Stimulated activated CD4-positive, alpha-beta T cell treated with anti-CD3 and anti-CD28 coated beads, TNF-alpha, amount 100 ng/mL, for 4 hours (primary cell): Measurements from ENCODE around the gene ELFN2.

Experiments used
- DNase-seq, 3 experiments: peaks; one replicate each; pipeline ENCODE4 v3.0.0-alpha.2; 2020; ENCODE audit warnings: low read depth in 3 of 3

The ELFN2 gene

DNA sequence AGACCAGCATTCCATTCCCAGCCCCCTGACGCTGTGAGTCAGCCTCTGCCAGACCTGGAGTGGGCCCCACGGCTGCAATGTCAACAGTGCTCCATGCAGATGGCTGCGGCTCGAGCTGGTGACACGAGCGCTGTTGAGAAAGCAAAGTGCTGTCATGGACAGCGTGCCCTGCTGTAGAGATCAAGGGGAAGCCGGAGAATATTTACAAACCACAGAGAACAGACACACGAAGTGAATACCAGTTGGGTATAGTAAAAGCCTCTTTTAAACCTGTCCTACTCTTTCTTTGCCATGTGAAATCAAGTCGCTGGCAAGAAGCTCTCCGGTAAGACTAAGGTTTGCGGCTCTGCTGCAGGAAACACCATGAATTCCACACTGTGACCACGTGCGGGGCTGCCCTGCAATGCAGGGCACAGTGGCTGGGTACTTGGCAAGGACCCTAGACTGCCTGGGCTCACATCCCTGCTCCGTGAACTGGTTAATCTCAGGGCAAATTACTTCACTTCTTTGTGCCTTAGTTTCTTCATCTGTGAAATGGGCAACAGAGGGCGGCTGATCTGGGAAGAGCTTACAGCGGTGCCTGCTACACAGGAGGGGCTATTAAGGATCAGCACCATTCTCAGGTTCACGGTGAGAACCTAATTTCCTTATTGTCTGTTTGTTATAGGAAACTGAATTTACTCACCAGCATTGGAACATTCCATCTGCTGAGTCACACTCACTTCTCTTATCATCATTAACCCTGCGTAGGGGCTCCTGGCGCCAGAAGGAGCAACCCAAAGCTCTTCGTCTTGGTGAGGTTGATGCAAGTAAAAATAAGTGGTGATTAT, 27.8 kb upstream of the ELFN2 start:
- DNase-seq = no peak

- no peak for DNase-seq
Measured at GRCh38 chr22:37453696-37454095, 26.4 kb upstream of the ELFN2 start.

DNA sequence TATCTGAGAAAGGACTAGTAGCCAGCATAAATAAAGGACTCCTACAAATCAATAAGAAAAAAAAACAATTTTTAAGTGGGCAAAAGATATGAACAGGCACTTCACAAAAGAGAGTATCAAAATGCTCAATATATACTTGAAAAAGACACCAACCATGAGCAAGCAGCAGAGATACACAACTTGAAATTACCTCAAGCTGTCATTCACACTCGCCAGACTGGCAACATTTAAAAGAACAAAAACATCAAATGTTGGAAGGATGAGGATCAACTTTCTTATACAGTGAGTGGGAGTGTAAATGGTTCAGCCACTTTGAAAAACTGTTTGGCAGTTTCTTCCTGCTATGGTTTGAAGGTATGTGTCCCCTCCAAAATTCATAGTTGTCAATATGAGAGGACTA, 23.9 kb upstream of the ELFN2 start:
- DNase-seq = no peak

- DNase-seq = no peak
Measured at GRCh38 chr22:37449331-37450001, 22.2 kb upstream of the ELFN2 start.

GRCh38 chr22:37448516-37449127, 21.3 kb upstream of the ELFN2 start:
- no peak for DNase-seq

- no peak for DNase-seq
Measured at GRCh38 chr22:37445501-37445900, 18.2 kb upstream of the ELFN2 start.

GRCh38 chr22:37443977-37444376, 16.7 kb upstream of the ELFN2 start:
- DNase-seq = no peak

GRCh38 chr22:37443086-37443485, 15.8 kb upstream of the ELFN2 start:
- DNase-seq = no peak

GRCh38 chr22:37442537-37442936, 15.3 kb upstream of the ELFN2 start:
- DNase-seq = no peak

- DNase-seq = no peak
Measured at GRCh38 chr22:37442135-37442534, 14.9 kb upstream of the ELFN2 start.

GRCh38 chr22:37440875-37441274, 13.6 kb upstream of the ELFN2 start:
- no peak for DNase-seq

DNA sequence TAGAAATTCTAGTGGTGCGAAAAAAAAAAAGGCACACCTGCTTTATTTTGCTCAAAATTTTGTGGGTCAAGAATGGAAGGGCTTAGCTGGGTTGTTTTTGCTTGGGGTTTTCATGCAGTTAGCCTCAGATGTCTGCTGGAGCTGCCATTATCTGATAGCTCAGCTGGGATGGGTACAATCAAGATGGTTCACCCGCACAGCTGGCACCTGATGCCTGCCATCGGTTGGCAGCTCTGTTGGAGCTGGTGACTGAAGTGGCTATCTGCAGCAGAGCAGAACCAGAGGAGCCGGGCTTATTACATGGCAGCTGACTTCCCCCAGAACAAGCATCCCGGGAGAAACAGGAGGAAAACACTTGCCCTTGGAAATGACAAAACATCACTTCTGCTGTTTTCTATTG, 12.1 kb upstream of the ELFN2 start:
- DNase-seq = no peak

DNA sequence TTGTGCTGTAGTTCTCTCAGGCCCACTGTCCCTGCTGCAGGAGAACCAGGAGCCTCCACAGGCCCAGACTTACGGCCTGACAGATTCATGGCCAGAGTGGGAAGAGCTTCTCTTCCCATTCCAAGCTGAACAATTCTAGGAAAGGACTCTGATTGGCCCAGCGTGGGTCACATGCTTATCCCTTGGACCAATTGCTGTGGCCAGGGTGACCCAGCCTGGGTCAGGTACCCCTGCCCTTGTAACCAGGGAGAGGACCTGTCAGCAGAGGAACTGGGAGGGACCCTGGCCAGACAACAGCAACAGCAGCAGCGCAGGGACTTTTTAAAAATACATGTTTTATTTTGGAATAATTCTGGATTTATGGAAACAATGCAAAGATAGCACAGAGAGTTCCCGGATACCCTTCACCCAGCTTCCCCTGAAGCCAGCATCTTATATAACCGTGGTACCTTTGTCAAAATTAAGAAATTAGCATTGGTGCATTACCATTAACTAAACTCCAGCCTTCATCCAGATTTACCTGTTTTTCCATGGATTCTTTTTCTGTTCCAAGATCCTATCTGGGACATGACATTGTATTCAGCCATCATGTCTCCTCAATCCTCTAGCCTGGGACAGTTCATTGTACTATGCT, 8.8 kb upstream of the ELFN2 start:
- no peak for DNase-seq

- no peak for DNase-seq
Measured at GRCh38 chr22:37433786-37434185, 6.5 kb upstream of the ELFN2 start.

DNA sequence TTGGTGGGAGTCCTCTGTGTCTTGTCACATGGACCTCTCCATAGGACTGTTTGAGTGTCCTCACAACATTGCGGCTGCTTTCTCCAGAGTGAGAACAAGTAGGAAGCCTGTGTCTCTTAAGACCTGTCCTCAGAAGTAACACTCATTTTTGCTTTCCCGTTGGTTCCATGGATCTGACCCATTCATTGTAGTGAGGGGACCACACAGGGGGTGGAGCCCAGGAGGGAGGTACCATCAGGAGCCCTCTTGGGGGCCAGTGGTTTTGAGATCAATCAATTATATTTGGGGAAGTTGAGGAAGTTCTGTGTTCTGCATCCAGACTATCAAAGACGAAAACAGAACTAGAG, 5.4 kb upstream of the ELFN2 start:
- no peak for DNase-seq

DNA sequence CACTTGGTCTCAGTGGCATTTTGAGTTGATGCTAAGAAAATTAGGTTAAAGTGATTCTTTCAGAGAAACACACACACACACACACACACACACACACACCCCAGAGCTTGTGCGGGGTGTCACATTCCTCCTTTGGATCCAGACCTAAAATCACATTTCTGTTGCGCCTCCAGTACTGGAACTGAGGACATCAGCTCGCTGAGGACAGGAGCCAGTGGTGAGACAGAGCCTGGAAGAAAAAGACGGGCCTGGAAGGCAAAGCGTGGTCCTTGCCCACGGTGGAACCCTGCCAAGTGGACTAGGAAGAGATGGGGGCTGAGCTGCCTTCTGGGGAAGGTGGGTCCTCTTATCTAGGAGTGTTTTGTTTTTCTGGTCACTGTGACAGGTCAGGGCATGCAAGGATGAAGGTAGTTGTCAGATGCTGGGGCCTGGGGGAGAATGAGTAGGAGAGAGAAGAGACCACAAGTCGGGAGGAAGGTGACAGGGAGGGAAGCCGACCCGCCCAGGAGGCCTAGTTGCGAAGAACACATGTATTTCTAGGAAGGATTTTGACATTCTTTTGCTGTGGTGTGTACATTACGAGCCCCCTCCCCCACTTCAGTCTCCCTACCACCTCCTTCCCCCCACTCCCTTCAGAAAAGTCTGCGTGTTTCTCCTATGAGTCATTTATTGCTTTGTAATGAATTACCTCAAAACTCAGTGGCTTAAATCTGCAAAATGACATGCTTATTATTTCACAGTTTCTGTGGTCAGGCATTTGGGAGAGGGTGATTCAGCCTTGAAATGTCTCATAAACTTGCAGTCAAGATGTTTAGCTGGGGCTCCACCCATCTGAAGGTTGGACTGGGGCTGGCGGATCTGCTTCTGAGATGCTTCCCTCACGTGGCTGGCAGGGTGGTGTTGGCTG, 4.8 kb upstream of the ELFN2 start:
- no peak for DNase-seq

DNA sequence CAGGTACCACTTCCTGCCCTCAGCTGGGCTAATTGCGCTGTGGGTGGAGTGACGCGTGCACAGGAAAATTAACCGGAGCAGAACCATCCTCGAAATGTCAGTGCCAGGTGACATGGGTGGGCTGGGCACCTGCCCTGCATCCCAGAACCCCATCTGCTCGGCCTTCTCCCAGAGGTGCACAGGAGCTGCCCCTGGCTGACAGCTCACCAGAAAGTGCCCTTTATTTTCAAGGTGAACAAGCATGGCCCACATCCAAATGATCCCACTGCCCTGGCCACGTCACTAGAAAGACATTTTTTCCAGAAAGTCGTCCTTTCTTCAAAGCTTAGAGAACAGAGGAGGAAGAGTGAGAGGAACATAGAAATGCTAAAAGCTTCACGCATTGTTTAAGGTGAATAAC, 4.1 kb upstream of the ELFN2 start:
- DNase-seq = no peak

DNA sequence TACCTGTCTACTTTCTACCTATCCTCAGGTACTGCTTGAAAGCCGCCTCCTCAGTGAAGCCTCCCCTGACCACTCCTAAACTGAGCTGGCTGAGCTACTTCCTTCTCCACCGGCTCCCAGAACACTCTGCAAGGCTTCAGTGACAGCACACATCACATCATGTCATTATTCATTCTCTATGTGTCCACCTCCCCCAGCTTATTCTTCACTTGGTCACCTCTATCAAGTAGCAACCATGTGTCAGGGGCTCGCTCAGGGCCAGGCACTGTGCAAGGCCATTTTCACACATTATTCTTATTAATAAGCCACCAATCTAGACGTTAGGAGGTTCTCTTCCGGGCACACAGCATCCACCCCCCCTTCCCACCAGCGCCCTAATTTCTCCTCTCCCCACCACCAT, 3.7 kb upstream of the ELFN2 start:
- no peak for DNase-seq

DNA sequence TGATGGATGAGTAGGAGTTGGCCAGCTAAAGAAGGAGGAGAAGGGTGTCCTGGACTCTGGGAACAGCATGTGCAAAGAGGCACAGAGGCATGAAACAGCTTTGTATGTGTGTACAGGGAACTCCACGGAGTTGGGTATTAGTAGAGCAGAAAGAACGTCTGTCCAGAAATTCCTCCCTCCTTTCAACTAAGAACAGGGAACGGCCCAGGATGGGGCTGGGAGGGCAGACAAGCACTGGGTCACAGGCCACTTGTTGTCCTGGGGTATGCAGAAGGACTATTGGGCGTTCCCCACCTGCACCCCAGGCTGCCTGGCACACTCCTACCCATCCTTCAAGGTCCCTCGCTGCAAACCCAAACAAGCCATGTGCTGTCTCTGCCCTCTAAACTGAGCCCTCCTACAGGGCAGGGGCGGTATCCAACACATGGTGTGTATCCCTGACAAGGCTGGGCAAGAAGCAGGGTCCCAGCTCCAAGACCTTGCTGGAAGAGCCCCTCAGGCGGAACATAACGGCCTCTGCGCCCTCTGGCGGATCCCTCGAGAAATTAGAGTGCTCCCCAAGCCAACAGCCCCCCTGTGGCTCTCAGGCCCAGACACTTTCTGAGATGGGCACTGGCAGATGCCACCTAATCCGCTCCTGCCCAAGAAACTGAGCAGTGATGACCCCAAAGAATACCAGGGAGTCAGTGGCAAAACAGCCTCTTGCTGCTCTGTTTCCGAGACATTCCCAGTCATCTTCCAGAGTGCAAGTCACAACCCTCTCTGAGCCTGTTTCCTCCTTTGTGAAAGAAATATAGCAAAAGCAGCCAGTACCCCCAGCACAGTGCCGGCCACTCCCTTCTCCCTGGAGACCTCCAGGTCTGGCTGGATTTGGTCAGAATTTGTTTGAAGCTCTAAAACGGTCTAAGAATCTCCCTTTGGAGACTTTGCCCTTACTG, 1.6 kb upstream of the ELFN2 start:
- DNase-seq = peak; percentile 20 to 31 (median 28)
